GM12892 (cell line): ENCODE data around the gene RNF17.

ENCODE experiments used
- POLR2AphosphoS5 ChIP-seq: IDR thresholded peaks from 2 replicates; pipeline ENCODE4 v1.6.1; 2011; ENCODE audit warnings: low read depth, low read length, control low read depth
- TAF1 ChIP-seq: IDR thresholded peaks from 2 replicates; pipeline ENCODE4 v1.6.1; 2011; ENCODE audit warnings: low read depth, mild to moderate bottlenecking, control low read depth, low read length, borderline replicate concordance

GRCh38 chr13:24747248-24748060, 16.5 kb upstream of the RNF17 start:
- TF ChIP-seq POLR2AphosphoS5 (no peak), TAF1 (no peak)
